ENCODE results near the gene C1orf87. TPM values are rescaled to one million over a fixed set of nuclear protein-coding genes. Genes with fewer than 3 reads are reported as not detected.

Gene C1orf87
- total RNA-seq, 4 donors from 2014 or later: 0.40 TPM; not detected in 3

GRCh38 chr1:60025552-60025951, 48.0 kb downstream of the C1orf87 start:
- intact Hi-C loops (cut with DNase I; ENCODE audit: low total_unique reads): no loop called here
- no peak for DNase-seq
- H3K4me3 ChIP-seq: no peak overlapping the region

GRCh38 chr1:60017508-60018205, 55.9 kb downstream of the C1orf87 start:
- TF ChIP-seq POLR2A (IDR thresholded peaks at IDR 0.05) (no peak), POLR2AphosphoS5 (IDR thresholded peaks at IDR 0.05) (no peak), EP300 (IDR thresholded peaks at IDR 0.05; ENCODE audit: low read depth) (no peak), CTCF (IDR thresholded peaks at IDR 0.05) (no peak)
- Histone ChIP-seq H3K4me3 (no peak overlapping the region), H3K27ac (no peak overlapping the region), H3K27me3 (no peaks in the 10 kb centered on the region), H3K9me3 (no peaks in the 10 kb centered on the region), H3K36me3 (no peaks in the 10 kb centered on the region), H3K4me1 (no peaks in the 10 kb centered on the region)
- no peak for DNase-seq
- WGBS, 2 donors (ENCODE audit: low coverage in 1 of 2): 65 to 83% methylated on average over 4 of the region's 4 CpGs
- in situ Hi-C loops (cut with MboI; ENCODE audit: low pct_ligation_motif_present in 1 of 4, low pct_unique_long_range_greater_than_20kb in 1 of 4, low sequenced_read_pairs in 3 of 4) (no loop called here), intact Hi-C loops (cut with DNase I; ENCODE audit: low total_unique reads) (no loop called here)

More at GRCh38 chr1:60025552-60025951, 48.0 kb downstream of the C1orf87 start:
- no peaks in the 10 kb centered on the region for H3K36me3 ChIP-seq
- in situ Hi-C loops (cut with MboI; ENCODE audit: low pct_ligation_motif_present in 1 of 4, low pct_unique_long_range_greater_than_20kb in 1 of 4, low sequenced_read_pairs in 3 of 4): no loop called here
- H3K27me3 ChIP-seq: no peaks in the 10 kb centered on the region
- no peaks in the 10 kb centered on the region for H3K4me1 ChIP-seq
- no peaks in the 10 kb centered on the region for H3K9me3 ChIP-seq
- TF ChIP-seq CTCF (IDR thresholded peaks at IDR 0.05): no peak
- TF ChIP-seq EP300 (IDR thresholded peaks at IDR 0.05; ENCODE audit: low read depth): no peak
- no peak for TF ChIP-seq POLR2AphosphoS5 (IDR thresholded peaks at IDR 0.05)
- TF ChIP-seq POLR2A (IDR thresholded peaks at IDR 0.05): no peak
- no peak overlapping the region for H3K27ac ChIP-seq

DNA sequence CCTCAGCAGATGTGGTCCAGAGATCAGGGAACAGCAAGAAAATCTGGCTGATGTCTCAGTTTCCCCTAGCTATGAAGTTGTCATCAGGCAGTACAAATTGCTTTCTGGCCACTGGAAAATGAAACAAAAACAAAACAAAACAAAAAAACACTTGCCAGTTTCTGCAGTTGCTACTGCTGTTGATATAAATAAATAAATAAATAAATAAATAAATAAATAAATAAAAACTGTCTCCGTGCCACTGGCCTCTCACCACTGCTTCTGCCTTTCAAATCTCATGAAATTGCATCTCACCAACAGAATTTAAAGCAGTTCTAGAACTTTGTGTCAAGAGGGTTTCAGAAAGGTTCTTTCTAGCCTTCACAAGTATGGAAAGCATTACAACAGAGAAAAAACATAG, 62.9 kb downstream of the C1orf87 start:
- in situ Hi-C loops (cut with MboI; ENCODE audit: low pct_ligation_motif_present in 1 of 4, low pct_unique_long_range_greater_than_20kb in 1 of 4, low sequenced_read_pairs in 3 of 4): no loop called here
- 58 to 74% methylated on average over 1 of the region's 1 CpG for WGBS, 2 donors (ENCODE audit: low coverage in 1 of 2)
- no peak for TF ChIP-seq CTCF (IDR thresholded peaks at IDR 0.05)
- no peak for TF ChIP-seq POLR2AphosphoS5 (IDR thresholded peaks at IDR 0.05)
- no peak for TF ChIP-seq POLR2A (IDR thresholded peaks at IDR 0.05)
- TF ChIP-seq EP300 (IDR thresholded peaks at IDR 0.05; ENCODE audit: low read depth): no peak

GRCh38 chr1:60008500-60008899, 65.1 kb downstream of the C1orf87 start:
- Histone ChIP-seq H3K4me3 (no peak overlapping the region), H3K9me3 (no peaks in the 10 kb centered on the region), H3K27ac (no peak overlapping the region), H3K4me1 (no peaks in the 10 kb centered on the region), H3K27me3 (no peaks in the 10 kb centered on the region), H3K36me3 (no peaks in the 10 kb centered on the region)
- no peak for DNase-seq
- WGBS, 2 donors (ENCODE audit: low coverage in 1 of 2): 60 to 71% methylated on average over 1 to 4 of the region's 4 CpGs
- TF ChIP-seq POLR2A (IDR thresholded peaks at IDR 0.05) (no peak), POLR2AphosphoS5 (IDR thresholded peaks at IDR 0.05) (no peak), EP300 (IDR thresholded peaks at IDR 0.05; ENCODE audit: low read depth) (no peak), CTCF (IDR thresholded peaks at IDR 0.05) (no peak)
- in situ Hi-C loops (cut with MboI; ENCODE audit: low pct_ligation_motif_present in 1 of 4, low pct_unique_long_range_greater_than_20kb in 1 of 4, low sequenced_read_pairs in 3 of 4): no loop called here
- intact Hi-C loops (cut with DNase I; ENCODE audit: low total_unique reads): no loop called here

More for the DNA sequence above, 62.9 kb downstream of the C1orf87 start:
- no peaks in the 10 kb centered on the region for H3K36me3 ChIP-seq
- no peak overlapping the region for H3K4me3 ChIP-seq
- H3K4me1 ChIP-seq: no peaks in the 10 kb centered on the region
- H3K27ac ChIP-seq: no peak overlapping the region
- DNase-seq: no peak
- no peaks in the 10 kb centered on the region for H3K9me3 ChIP-seq
- intact Hi-C loops (cut with DNase I; ENCODE audit: low total_unique reads): no loop called here
- H3K27me3 ChIP-seq: no peaks in the 10 kb centered on the region

Data from transverse colon (tissue), 4 donors.